ENCODE results near the gene ELMO3.

DNA sequence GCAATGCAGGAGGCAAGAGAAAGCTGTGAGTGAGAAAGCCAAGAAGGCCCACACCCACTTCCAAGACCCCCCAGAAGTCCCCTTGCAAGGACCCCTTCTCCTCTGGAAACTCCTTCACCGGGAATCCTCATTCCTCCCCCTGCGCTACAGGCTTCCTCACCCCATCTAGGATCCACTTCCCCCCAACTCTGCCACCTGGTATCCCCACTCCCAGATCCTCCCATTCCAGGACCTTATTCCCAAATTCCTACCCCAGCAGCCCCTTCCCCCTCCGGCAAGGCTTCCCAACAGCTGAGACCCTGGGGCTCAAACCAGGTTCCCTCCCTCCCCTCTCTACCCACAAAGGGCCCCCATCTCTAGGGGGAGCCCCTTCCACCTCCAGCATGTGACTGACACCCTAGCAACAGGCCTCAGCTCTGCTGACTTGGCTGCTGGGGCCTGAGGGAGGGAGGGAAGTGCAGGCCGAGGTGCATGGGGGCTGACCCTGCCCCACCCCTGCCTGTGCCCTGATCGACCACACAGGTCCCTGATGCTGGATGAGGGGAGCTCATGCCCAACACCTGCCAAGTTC lies 32.2 kb upstream of the ELMO3 start:
- TF ChIP-seq, protein P1, sequence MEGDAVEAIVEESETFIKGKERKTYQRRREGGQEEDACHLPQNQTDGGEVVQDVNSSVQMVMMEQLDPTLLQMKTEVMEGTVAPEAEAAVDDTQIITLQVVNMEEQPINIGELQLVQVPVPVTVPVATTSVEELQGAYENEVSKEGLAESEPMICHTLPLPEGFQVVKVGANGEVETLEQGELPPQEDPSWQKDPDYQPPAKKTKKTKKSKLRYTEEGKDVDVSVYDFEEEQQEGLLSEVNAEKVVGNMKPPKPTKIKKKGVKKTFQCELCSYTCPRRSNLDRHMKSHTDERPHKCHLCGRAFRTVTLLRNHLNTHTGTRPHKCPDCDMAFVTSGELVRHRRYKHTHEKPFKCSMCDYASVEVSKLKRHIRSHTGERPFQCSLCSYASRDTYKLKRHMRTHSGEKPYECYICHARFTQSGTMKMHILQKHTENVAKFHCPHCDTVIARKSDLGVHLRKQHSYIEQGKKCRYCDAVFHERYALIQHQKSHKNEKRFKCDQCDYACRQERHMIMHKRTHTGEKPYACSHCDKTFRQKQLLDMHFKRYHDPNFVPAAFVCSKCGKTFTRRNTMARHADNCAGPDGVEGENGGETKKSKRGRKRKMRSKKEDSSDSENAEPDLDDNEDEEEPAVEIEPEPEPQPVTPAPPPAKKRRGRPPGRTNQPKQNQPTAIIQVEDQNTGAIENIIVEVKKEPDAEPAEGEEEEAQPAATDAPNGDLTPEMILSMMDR (conservative IDR thresholded peaks at IDR 0.05; ENCODE audit: low read depth, low read length), result no peak
- no peak for TF ChIP-seq RAD21 (IDR thresholded peaks at IDR 0.05; ENCODE audit: low read length)
- no peak for TF ChIP-seq POLR2A (IDR thresholded peaks at IDR 0.05; ENCODE audit: low read depth, low read length)
- TF ChIP-seq, protein P2, sequence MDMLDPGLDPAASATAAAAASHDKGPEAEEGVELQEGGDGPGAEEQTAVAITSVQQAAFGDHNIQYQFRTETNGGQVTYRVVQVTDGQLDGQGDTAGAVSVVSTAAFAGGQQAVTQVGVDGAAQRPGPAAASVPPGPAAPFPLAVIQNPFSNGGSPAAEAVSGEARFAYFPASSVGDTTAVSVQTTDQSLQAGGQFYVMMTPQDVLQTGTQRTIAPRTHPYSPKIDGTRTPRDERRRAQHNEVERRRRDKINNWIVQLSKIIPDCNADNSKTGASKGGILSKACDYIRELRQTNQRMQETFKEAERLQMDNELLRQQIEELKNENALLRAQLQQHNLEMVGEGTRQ (IDR thresholded peaks at IDR 0.05; ENCODE audit: low read depth, low read length), result no peak
- TF ChIP-seq BHLHE40 (IDR thresholded peaks at IDR 0.05; ENCODE audit: low read depth, low read length), result no peak
- TF ChIP-seq CHD1 (IDR thresholded peaks at IDR 0.05; ENCODE audit: low read depth, low read length), result no peak
- TF ChIP-seq MAFK (IDR thresholded peaks at IDR 0.05; ENCODE audit: low read depth, low read length), result no peak
- no peak for TF ChIP-seq SMC3 (IDR thresholded peaks at IDR 0.05; ENCODE audit: low read depth, low read length)
- TF ChIP-seq MAZ (IDR thresholded peaks at IDR 0.05; ENCODE audit: borderline replicate concordance, low read depth, low read length), result no peak
- TF ChIP-seq, protein P3, sequence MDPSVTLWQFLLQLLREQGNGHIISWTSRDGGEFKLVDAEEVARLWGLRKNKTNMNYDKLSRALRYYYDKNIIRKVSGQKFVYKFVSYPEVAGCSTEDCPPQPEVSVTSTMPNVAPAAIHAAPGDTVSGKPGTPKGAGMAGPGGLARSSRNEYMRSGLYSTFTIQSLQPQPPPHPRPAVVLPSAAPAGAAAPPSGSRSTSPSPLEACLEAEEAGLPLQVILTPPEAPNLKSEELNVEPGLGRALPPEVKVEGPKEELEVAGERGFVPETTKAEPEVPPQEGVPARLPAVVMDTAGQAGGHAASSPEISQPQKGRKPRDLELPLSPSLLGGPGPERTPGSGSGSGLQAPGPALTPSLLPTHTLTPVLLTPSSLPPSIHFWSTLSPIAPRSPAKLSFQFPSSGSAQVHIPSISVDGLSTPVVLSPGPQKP (IDR thresholded peaks at IDR 0.05; ENCODE audit: borderline replicate concordance, low read depth, low read length), result no peak
- no peak for TF ChIP-seq CEBPB (IDR thresholded peaks at IDR 0.05; ENCODE audit: low read depth, low read length)
- no peak for TF ChIP-seq RCOR1 (IDR thresholded peaks at IDR 0.05; ENCODE audit: insufficient replicate concordance, low read length)
- no peak for TF ChIP-seq RFX5 (IDR thresholded peaks at IDR 0.05; ENCODE audit: low read depth, low read length)

Measured in IMR-90 (cell line).